MM.1S (cell line): ENCODE measurements around the gene FZR1.

Experiments
- DNase-seq: peaks from one replicate; pipeline ENCODE4 v3.0.0-alpha.2; 2015
- H2AFZ ChIP-seq: fragments of 300-600 bp; sonication (generic); 2 replicates; pipeline ENCODE4 v1.6.0; 2016; ENCODE audit warnings: antibody characterized with exemption, low read length
- H3F3A ChIP-seq: fragments of 300-600 bp; sonication (generic); 2 replicates; pipeline ENCODE4 v1.6.1; 2016; ENCODE audit warnings: mild to moderate bottlenecking, antibody characterized with exemption, low read length, moderate library complexity, mixed read lengths; ENCODE audit not compliant: insufficient read depth
- H3K27ac ChIP-seq: fragments of 300-600 bp; sonication (generic); 2 replicates; pipeline ENCODE4 v1.5.1; 2016; ENCODE audit warnings: mild to moderate bottlenecking, low read length
- H3K27me3 ChIP-seq: fragments of 300-600 bp; sonication (generic); replicated peaks from 2 replicates; pipeline ENCODE4 v1.6.0; 2016; ENCODE audit warnings: low read length; ENCODE audit not compliant: insufficient read depth
- H3K36me3 ChIP-seq: fragments of 300-600 bp; sonication (generic); replicated peaks from 2 replicates; pipeline ENCODE4 v1.6.1; 2016; ENCODE audit warnings: mild to moderate bottlenecking, low read length, mixed read lengths; ENCODE audit not compliant: insufficient read depth
- H3K4me1 ChIP-seq: fragments of 300-600 bp; sonication (generic); 2 replicates; pipeline ENCODE4 v1.6.1; 2016; ENCODE audit warnings: low read length, mixed read lengths
- H3K4me2 ChIP-seq: fragments of 300-600 bp; sonication (generic); 2 replicates; pipeline ENCODE4 v1.6.0; 2016; ENCODE audit warnings: low read depth, low read length
- H3K4me3 ChIP-seq: fragments of 300-600 bp; sonication (generic); 2 replicates; pipeline ENCODE4 v1.5.1; 2016; ENCODE audit warnings: low read length, mixed read lengths
- H3K79me2 ChIP-seq: fragments of 300-600 bp; sonication (generic); 2 replicates; pipeline ENCODE4 v1.6.1; 2016; ENCODE audit warnings: mixed run types, low read length, mixed read lengths
- H3K9ac ChIP-seq: fragments of 300-600 bp; sonication (generic); 2 replicates; pipeline ENCODE4 v1.6.1; 2016; ENCODE audit warnings: low read length, mixed read lengths
- H3K9me2 ChIP-seq: fragments of 300-600 bp; sonication (generic); replicated peaks from 2 replicates; pipeline ENCODE4 v1.6.1; 2016; ENCODE audit warnings: mild to moderate bottlenecking, low read length, mixed read lengths; ENCODE audit not compliant: insufficient read depth
- H3K9me3 ChIP-seq: fragments of 300-600 bp; sonication (generic); replicated peaks from 2 replicates; pipeline ENCODE4 v1.6.1; 2016; ENCODE audit warnings: mild to moderate bottlenecking, low read length, mixed read lengths; ENCODE audit not compliant: insufficient read depth
- H4K20me1 ChIP-seq: fragments of 300-600 bp; sonication (generic); 2 replicates; pipeline ENCODE4 v1.6.1; 2016; ENCODE audit warnings: mild to moderate bottlenecking, low read length, moderate library complexity, mixed read lengths; ENCODE audit not compliant: insufficient read depth
- CTCF ChIP-seq: fragments of 300-600 bp; sonication (generic); IDR thresholded peaks from 2 replicates; pipeline ENCODE4 v1.5.1; 2016; ENCODE audit warnings: antibody characterized with exemption, low read length, mixed read lengths
- EZH2 ChIP-seq: fragments of 300-600 bp; sonication (generic); optimal IDR thresholded peaks from 2 replicates; pipeline ENCODE3; 2017; ENCODE audit warnings: low read depth, mild to moderate bottlenecking, antibody characterized with exemption, low read length, mixed read lengths
- EZH2phosphoT487 ChIP-seq: fragments of 300-600 bp; sonication (generic); IDR thresholded peaks from 2 replicates; pipeline ENCODE4 v1.6.1; 2018; ENCODE audit warnings: antibody characterized with exemption, low read length

FZR1 gene

GRCh38 chr19:3474010-3474409 is 32.1 kb upstream of the FZR1 start:
- H3K4me2 ChIP-seq: no peak overlapping the region
- H3K27ac ChIP-seq: no peak overlapping the region
- H3K36me3 ChIP-seq: no peaks in the 10 kb centered on the region
- H3K27me3 ChIP-seq: peaks cover 70% of the 10 kb centered on the region
- TF ChIP-seq CTCF (no peak), EZH2 (no peak), EZH2phosphoT487 (no peak)
- no peaks in the 10 kb centered on the region for H3K9me2 ChIP-seq
- H2AFZ ChIP-seq: no peak overlapping the region
- no peaks in the 10 kb centered on the region for H3K79me2 ChIP-seq
- no peaks in the 10 kb centered on the region for H4K20me1 ChIP-seq
- no peak for DNase-seq
- H3K4me3 ChIP-seq: no peak overlapping the region
- H3K9ac ChIP-seq: no peak overlapping the region
- no peaks in the 10 kb centered on the region for H3K4me1 ChIP-seq
- H3F3A ChIP-seq: no peaks in the 10 kb centered on the region
- no peaks in the 10 kb centered on the region for H3K9me3 ChIP-seq

GRCh38 chr19:3474614-3475013 is 31.5 kb upstream of the FZR1 start:
- Histone ChIP-seq H3K36me3 (no peaks in the 10 kb centered on the region), H3K79me2 (no peaks in the 10 kb centered on the region), H2AFZ (no peak overlapping the region), H3K9ac (no peak overlapping the region), H3F3A (no peaks in the 10 kb centered on the region), H4K20me1 (no peaks in the 10 kb centered on the region), H3K9me2 (no peaks in the 10 kb centered on the region), H3K4me3 (no peak overlapping the region), H3K9me3 (no peaks in the 10 kb centered on the region), H3K27me3 (peaks cover 70% of the 10 kb centered on the region), H3K27ac (no peak overlapping the region), H3K4me2 (no peak overlapping the region), H3K4me1 (no peaks in the 10 kb centered on the region)
- DNase-seq: no peak
- TF ChIP-seq EZH2 (no peak), EZH2phosphoT487 (no peak), CTCF (no peak)

GRCh38 chr19:3475449-3475848 is 30.7 kb upstream of the FZR1 start:
- no peaks in the 10 kb centered on the region for H3F3A ChIP-seq
- H3K9me2 ChIP-seq: no peaks in the 10 kb centered on the region
- H3K79me2 ChIP-seq: no peaks in the 10 kb centered on the region
- H3K36me3 ChIP-seq: no peaks in the 10 kb centered on the region
- H4K20me1 ChIP-seq: no peaks in the 10 kb centered on the region
- H3K4me1 ChIP-seq: no peaks in the 10 kb centered on the region
- no peak overlapping the region for H2AFZ ChIP-seq
- H3K9me3 ChIP-seq: no peaks in the 10 kb centered on the region
- no peak overlapping the region for H3K9ac ChIP-seq
- DNase-seq: no peak
- H3K27me3 ChIP-seq: peaks cover 70% of the 10 kb centered on the region
- no peak overlapping the region for H3K4me3 ChIP-seq
- no peak overlapping the region for H3K27ac ChIP-seq
- no peak for TF ChIP-seq EZH2
- TF ChIP-seq EZH2phosphoT487: no peak
- TF ChIP-seq CTCF: no peak
- H3K4me2 ChIP-seq: no peak overlapping the region
